Psoas muscle (tissue), 8 donors: ENCODE results near the gene DGCR6. TPM values are rescaled to one million over a fixed set of nuclear protein-coding genes. Genes with fewer than 3 reads are reported as not detected.
"Not testable (repeated sequence)": the region's sequence is repeated elsewhere in the genome, so short reads cannot be mapped to it uniquely, and the experiment has no call there.

Source experiments
- ATAC-seq, 4 donors: fragments of 200-7000 bp; cut with Tn5 transposase; one replicate each; pipeline ENCODE4 v1.9.1; 2020; ENCODE audit warnings: moderate library complexity in 3 of 4, mild to moderate bottlenecking in 2 of 4
- DNase-seq, 2 donors: peaks; one replicate each; pipeline ENCODE4 v3.0.0-alpha.2; 2020
- H3K27ac ChIP-seq: fragments of 200-600 bp; one replicate; pipeline ENCODE4 v1.8.0; 2022
- H3K27me3 ChIP-seq, 3 donors: fragments of 200-600 bp in 1 of 3; one replicate each; pipeline versions ENCODE4 v1.6.1 to v1.8.0; 2013 to 2022; ENCODE audit warnings: low read length in 2 of 3, mild to moderate bottlenecking in 2 of 3, moderate library complexity in 1 of 3; ENCODE audit not compliant: insufficient read depth in 3 of 3
- H3K36me3 ChIP-seq, 2 donors: fragments of 200-600 bp in 1 of 2; one replicate each; pipeline versions ENCODE4 v1.6.1 to v1.8.0; 2013 to 2022; ENCODE audit warnings: low read depth in 1 of 2, mild to moderate bottlenecking in 1 of 2, moderate library complexity in 1 of 2; ENCODE audit not compliant: insufficient read depth in 1 of 2
- H3K4me1 ChIP-seq: fragments of 200-600 bp; one replicate; pipeline ENCODE4 v1.8.0; 2022
- H3K4me3 ChIP-seq: fragments of 200-600 bp; one replicate; pipeline ENCODE4 v1.8.0; 2022; ENCODE audit warnings: mild to moderate bottlenecking
- H3K9me3 ChIP-seq: fragments of 200-600 bp; one replicate; pipeline ENCODE4 v1.8.0; 2022
- WGBS, 3 donors: extraction: QIAGEN DNeasy Blood & Tissue Kit; methylation state at CpG; one replicate each; pipeline versions ENCODE4 v1.1.6 to v1.1.7; 2013; 5-methylcytosine and 5-hydroxymethylcytosine counted together
- intact Hi-C, 2 donors: fragments of 100-400 bp; cut with DNase I; formaldehyde crosslinking; loops; one replicate each; pipeline versions ENCODE4 v1.11.0 to v1.14.2; 2022
- polyA plus RNA-seq, 3 donors: library from polyadenylated mRNA; stranded (reverse); fragments of 200-250 nt; gene quantifications; one replicate each; pipeline ENCODE4 v1.2.3, GENCODE V29; 2013
- total RNA-seq, 4 donors: library from RNA; stranded (reverse); fragmentation: NEBNext Ultra II Directional in 2 of 4; extraction: Animal tissue kit (Norgen Biotek cat#: 25700) in 2 of 4; gene quantifications; one replicate each; pipeline versions ENCODE4 v1.2.1 to v1.2.4, GENCODE V29; 2021 to 2023
- TF ChIP-seq, protein P1 (sequence below): fragments of 200-600 bp; IDR thresholded peaks from one replicate; pipeline ENCODE4 v1.8.0; 2022; ENCODE audit warnings: antibody characterized with exemption
- donor health status: healthy with polysubstance abuse.
- donor health status: DM: no; HTN: no; CAD: no; lungs with moderate emphysema.
- donor health status: Bipolar disorder and iron deficiency.
- donor health status: healthy.
- donor health status: DM: yes; HTN: yes; CAD: no.
- donor health status: DM: no; HTN: no; CAD: no.
- donor health status: DM: no; HTN: no; CAD: no.
- donor health status: DM: yes; HTN: yes; CAD: no.

DGCR6 gene
- total and polyA plus RNA-seq, 7 donors: 8.0 to 30.6 (median 21.2) TPM

DNA sequence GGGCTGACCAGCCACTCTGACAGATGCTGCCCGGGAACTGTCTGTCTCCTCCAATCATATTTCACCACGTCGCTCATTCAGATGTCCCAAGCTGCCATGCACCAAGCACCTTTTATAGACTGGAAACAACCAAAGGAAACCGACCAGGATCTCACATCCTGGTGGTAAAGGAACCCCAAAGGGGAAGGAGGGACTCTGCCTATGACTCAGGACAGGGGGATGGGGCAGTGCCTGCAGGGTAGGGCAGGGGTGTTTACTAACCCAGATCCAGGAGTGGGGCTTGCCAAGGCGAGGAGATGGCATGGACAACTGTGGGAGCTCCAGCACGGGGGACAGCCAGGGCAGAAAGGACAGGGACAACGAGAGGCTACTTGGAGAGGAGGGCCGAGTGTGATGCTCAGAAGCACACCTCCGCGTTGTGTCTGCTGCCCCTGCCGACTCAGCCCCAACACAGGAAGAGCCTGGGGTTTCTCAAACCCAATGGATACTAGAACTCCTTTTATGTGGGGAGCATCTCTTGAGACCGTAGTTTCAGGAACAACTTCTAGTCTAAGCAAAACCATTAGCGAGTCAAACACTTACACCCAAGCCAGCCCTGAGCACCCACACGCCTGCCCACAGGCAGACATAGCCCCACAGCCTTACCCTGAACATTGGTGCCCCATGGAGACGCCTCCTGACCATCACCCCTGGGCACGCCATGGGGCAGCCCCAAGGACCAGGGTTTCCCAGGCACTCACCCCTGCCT is 26.0 kb downstream of the DGCR6 start:
- H3K4me1 ChIP-seq: no peaks in the 10 kb centered on the region
- WGBS, 3 donors: no CpG with 5 or more reads among the region's 16 CpGs
- intact Hi-C loops: no loop called here

DNA sequence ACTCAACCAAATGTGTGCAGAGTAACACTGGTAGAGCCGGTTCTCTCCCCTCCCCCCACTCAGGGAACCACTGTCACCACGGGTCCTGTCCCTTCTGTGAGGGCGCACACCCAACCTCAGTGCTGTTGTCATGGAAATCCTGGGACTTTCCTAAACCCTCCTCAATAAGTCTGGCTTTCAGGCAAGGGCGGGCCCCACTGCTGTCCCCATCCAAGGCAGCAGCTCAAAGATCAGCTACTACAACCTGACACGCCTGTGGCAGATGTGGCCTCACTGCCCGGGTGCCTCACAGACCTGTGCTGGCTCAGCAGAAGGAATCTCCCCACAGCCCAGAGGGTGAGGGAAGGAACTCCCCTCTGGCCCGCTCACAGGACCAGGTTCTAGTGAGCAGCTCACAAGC is 27.8 kb downstream of the DGCR6 start:
- Histone ChIP-seq H3K9me3 (no peaks in the 10 kb centered on the region), H3K27ac (no peak overlapping the region), H3K4me1 (no peaks in the 10 kb centered on the region), H3K27me3 (no peaks in the 10 kb centered on the region), H3K4me3 (no peak overlapping the region), H3K36me3 (no peaks in the 10 kb centered on the region)
- no CpG with 5 or more reads among the region's 7 CpGs for WGBS, 3 donors
- TF ChIP-seq, protein P1, sequence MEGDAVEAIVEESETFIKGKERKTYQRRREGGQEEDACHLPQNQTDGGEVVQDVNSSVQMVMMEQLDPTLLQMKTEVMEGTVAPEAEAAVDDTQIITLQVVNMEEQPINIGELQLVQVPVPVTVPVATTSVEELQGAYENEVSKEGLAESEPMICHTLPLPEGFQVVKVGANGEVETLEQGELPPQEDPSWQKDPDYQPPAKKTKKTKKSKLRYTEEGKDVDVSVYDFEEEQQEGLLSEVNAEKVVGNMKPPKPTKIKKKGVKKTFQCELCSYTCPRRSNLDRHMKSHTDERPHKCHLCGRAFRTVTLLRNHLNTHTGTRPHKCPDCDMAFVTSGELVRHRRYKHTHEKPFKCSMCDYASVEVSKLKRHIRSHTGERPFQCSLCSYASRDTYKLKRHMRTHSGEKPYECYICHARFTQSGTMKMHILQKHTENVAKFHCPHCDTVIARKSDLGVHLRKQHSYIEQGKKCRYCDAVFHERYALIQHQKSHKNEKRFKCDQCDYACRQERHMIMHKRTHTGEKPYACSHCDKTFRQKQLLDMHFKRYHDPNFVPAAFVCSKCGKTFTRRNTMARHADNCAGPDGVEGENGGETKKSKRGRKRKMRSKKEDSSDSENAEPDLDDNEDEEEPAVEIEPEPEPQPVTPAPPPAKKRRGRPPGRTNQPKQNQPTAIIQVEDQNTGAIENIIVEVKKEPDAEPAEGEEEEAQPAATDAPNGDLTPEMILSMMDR: no peak
- intact Hi-C loops: no loop called here
- ATAC-seq: no peak
- DNase-seq: no peak

More for the DNA sequence above, 26.0 kb downstream of the DGCR6 start:
- no peak for DNase-seq
- Histone ChIP-seq H3K27me3 (no peaks in the 10 kb centered on the region), H3K27ac (no peak overlapping the region), H3K36me3 (no peaks in the 10 kb centered on the region), H3K4me3 (no peak overlapping the region), H3K9me3 (no peaks in the 10 kb centered on the region)
- TF ChIP-seq, protein P1: no peak
- ATAC-seq: no peak

DNA sequence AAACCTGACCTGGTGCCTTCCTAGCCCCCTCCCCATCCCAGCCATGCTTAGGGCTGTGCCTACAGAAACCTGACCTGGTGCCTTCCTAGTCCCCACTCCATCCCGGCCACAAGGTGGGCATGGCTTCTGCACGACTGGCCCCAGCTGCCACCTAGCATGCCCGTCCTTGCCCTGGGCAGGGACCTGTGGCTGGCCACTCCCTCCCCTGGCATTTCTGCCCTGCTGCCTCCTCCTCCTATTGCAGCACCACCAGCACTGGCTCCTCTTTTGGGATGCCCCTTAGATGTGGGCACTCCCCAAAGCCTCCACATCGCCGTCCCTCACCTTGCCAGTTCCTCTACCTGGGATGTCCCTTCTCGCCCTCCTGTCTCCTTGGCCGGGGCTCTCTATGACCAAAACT is 28.6 kb downstream of the DGCR6 start:
- DNase-seq, intact Hi-C loops, H3K4me1 ChIP-seq, H3K9me3 ChIP-seq, H3K27ac ChIP-seq, H3K27me3 ChIP-seq, H3K36me3 ChIP-seq, ATAC-seq, H3K4me3 ChIP-seq: not testable (repeated sequence)
- no CpG with 5 or more reads among the region's 7 CpGs for WGBS, 3 donors

DNA sequence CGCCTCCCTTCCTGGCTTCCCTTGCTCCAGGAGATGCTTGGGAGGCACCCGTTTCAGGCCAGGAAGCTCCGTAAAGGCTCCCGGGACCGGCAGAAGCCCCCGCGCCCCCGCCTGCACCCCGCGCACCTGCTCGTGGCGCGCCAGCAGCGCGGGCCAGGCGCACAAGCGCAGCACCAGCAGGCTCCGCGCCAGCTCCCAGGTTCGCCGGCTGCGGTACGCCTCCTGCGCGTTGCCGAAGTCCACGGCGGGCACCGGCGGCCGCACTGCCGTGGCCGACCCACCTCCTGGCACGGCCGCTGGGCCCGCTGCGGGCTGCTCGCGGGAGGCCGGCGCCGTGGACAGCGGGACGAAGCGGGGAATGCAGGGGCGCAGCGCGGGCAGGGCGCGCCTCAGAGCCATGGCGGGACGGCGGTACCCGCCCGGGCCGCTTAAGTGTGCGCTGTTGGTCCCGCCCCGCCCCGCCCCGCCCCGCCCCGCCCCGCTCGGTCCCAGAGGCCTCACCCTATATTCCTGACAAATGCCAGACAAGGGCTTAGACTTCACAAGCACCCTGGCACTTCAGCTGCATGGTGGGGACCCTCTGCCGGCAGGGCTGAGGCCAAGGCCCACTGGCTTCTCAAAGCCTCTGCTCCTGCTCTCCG is 29.9 kb downstream of the DGCR6 start, which contains the start of gene PRODH:
PRODH (minus strand) TSS at position 405 of the 641 bp plus-strand sequence; CDS start at position 399, 6 bp downstream.
- Histone ChIP-seq H3K9me3 (no peaks in the 10 kb centered on the region), H3K27ac (no peak within 1 kb of the TSS), H3K36me3 (no peaks in the 10 kb centered on the region), H3K4me3 (no peak within 1 kb of the TSS), H3K4me1 (no peaks in the 10 kb centered on the region), H3K27me3 (no peaks in the 10 kb centered on the region)
- TF ChIP-seq, protein P1: no peak
- ATAC-seq (peak; percentile 75 to 82 (median 79)), DNase-seq (no peak)
- intact Hi-C loops: no loop called here
- no CpG with 5 or more reads among the region's 67 CpGs for WGBS, 3 donors

DNA sequence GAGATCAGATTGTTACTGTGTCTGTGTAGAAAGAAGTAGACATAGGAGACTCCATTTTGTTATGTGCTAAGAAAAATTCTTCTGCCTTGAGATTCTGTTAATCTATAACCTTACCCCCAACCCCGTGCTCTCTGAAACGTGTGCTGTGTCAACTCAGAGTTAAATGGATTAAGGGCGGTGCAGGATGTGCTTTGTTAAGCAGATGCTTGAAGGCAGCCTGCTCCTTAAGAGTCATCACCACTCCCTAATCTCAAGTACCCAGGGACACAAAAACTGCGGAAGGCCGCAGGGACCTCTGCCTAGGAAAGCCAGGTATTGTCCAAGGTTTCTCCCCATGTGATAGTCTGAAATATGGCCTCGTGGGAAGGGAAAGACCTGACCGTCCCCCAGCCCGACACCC is 32.6 kb downstream of the DGCR6 start:
- H3K4me1 ChIP-seq, H3K27me3 ChIP-seq, H3K27ac ChIP-seq, ATAC-seq, intact Hi-C loops, DNase-seq, H3K36me3 ChIP-seq, H3K4me3 ChIP-seq, H3K9me3 ChIP-seq: not testable (repeated sequence)
- 46 to 82% methylated on average over 3 to 4 of the region's 8 CpGs; no CpG with 5 or more reads in 1 of the 3 donors for WGBS, 3 donors

DNA sequence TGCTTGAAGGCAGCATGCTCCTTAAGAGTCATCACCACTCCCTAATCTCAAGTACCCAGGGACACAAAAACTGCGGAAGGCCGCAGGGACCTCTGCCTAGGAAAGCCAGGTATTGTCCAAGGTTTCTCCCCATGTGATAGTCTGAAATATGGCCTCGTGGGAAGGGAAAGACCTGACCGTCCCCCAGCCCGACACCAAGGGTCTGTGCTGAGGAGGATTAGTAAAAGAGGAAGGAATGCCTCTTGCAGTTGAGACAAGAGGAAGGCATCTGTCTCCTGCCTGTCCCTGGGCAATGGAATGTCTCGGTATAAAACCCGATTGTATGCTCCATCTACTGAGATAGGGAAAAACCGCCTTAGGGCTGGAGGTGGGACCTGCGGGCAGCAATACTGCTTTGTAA is 41.0 kb downstream of the DGCR6 start:
- H3K9me3 ChIP-seq, H3K4me3 ChIP-seq, intact Hi-C loops, DNase-seq, H3K36me3 ChIP-seq, ATAC-seq, H3K27ac ChIP-seq, H3K4me1 ChIP-seq, H3K27me3 ChIP-seq: not testable (repeated sequence)
- 53 to 84% (median 70%) methylated on average over 2 to 3 of the region's 9 CpGs for WGBS, 3 donors
